Stimulated activated CD4-positive, alpha-beta T cell treated with anti-CD3 and anti-CD28 coated beads, TNF-alpha, amount 100 ng/mL, for 24 hours (primary cell): Measurements from ENCODE around the gene ZER1.
A peak's percentile ranks its signal among the peaks of the same experiment; 100 is the strongest.
"Not testable (repeated sequence)": the region's sequence is repeated elsewhere in the genome, so short reads cannot be mapped to it uniquely, and the experiment has no call there.

Experiments
- DNase-seq, 3 experiments: peaks; one replicate each; pipeline ENCODE4 v3.0.0-alpha.2; 2020; ENCODE audit warnings: low read depth in 3 of 3

Gene ZER1

DNA sequence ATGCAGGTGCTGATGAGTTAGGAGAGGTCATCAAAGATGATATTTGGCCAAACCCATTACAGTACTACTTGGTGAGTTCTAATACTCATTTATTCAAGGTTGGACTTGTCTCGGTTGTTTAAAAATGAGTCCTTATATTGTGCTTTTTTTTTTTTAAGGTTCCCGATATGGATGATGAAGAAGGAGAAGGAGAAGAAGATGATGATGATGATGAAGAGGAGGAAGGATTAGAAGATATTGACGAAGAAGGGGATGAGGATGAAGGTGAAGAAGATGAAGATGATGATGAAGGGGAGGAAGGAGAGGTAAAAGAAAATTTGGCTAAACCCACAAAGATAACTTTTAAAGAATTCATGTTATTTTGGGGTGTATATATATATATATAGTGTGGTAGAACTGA, 78.0 kb downstream of the ZER1 start:
- DNase-seq: not testable (repeated sequence)

DNA sequence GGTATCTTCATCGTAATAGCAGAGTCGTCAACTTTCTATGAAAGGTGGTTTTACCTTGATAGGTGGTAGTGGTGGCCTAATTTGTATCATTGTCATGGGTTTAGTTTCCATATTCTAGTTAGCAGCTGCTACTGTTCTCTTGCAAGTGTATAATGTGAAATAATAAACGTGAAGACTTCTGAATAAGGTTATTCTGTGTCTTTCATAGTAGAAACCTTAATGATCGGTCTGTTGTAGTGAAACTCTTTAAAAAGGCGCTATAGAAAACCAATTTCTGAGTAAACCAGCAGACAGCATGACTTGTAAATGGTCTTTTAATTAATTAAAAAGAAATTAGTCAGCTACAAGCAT, 81.1 kb downstream of the ZER1 start:
- no peak for DNase-seq

DNA sequence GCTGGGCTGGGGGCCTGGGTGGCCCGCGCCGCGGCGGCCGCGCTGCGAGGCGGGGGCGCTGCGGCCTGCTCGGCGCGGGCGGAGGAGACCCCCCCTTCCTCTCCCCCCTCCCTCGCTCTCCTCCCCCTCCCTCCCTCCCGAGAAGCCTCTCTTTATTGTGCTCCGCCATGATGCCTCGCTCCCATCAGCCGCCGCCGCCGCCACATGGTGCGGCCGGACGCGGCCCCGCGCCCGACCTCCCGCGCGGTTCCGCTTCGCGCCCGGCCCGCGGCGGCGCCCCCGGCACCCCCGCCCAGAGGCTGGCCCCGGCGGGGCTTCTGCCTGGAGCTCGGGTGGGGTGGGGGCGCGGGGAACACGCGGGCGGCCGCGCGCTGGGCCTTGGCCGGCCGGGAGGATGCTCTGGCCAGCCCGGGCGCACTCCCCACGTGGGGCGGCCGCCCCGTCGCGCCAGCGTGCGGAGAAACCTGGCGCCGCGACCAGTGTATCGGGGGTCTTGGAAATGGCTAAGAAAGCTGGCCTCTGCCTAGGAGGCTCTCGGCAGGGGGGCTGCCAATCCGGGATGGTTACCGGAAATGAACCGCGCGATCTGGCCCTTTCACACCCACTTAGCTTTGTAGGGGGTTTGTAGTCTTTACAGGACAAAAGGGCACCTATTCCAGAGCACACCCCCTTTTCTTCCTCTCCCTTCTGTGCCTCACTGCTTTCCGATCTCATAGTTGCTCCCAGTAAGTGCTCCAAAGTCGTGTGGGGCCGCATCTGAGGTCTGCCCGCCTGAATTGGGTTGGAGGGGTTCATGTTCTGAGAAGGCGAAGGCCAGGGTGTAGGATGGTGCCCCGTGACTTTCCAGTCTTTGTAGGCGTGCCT, 81.7 kb downstream of the ZER1 start:
- peak in 2 of 3 experiments; percentile 21 to 39 for DNase-seq

DNA sequence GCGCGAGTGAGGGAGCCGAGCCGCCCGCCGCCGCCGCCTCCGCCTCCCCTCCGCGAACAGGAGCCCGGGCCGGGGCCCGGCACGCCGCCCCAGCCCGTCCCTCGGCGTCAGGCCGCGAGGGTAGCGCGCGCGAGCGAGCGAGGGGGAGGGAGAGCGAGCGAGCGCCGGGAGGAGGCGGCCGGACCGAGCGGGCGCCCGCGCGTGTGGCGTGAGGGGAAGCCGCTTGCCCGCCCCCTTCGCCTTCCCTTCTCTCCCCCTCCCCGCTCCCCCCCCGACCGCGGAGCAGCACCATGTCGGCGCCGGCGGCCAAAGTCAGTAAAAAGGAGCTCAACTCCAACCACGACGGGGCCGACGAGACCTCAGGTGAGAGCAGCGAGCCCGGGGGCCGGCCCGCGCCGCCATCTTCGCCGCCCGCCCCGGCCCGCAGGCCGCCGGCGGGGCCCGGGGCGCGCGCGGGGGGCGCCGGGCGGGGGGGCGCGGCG, 82.4 kb downstream of the ZER1 start:
- peak in 2 of 3 experiments; percentile 25 to 45 for DNase-seq

DNA sequence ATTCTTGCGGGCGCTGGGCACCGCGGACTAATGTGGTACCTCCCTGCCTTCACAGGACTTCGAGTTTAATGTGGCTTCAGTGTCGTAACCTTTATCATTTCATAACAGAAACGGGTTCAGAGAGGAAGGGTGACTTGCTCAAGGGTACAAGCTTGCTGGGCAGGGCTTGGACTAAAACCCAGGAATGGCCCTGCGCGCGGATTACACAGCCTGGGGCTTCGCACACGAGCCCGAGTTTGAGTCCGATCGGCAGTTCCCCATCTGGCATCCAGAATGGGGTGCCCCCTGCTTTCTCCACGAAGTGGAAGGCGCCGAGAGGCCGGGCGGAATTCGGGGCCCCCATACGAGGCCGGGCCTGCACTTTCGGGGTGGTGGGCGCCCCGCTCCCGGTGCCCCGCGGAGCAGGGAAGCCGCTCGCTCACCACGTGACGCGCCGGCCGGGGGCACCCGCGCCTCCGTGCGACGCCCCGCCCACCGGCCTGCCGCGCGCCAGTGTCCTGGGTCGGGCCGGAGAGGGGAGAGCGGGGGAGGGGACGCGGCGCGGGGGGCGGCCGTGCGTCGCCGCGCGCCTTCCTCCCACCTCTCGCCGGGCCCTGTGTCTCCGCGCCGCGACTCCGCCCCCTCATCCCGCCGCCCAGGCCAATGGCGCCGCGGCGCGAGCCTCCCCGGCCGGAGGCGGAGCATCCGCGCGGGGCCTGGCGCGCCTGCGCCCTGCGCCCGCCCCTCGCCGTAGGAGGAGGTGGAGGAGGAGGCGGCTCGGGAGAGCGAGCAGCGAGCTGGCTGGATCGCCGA, 83.0 kb downstream of the ZER1 start, which contains the start of gene SET:
SET (plus strand) TSS at position 722 of the 792 bp plus-strand sequence. CDS start 361 bp downstream, outside the sequence.
- peak; percentile 84 to 95 (median 88) for DNase-seq

DNA sequence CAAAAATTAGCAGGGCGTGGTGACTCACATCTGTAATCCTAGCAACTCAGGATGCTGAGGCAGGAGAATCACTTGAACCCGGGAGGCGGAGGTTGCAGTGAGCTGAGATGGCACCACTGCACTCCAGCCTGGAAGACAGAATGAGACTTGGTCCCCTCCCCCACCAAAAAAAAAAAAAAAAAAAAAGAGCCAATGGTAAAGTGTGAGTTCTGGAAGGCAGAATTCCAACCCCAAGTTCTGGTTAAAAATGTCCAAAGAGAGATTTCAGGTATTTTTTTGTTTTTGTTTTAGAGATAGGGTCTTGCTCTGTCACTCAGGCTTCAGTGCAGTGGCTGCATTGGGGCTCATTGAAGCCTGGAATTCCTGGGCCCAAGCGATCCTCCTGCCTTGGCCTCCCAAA, 84.3 kb downstream of the ZER1 start:
- DNase-seq: no peak

DNA sequence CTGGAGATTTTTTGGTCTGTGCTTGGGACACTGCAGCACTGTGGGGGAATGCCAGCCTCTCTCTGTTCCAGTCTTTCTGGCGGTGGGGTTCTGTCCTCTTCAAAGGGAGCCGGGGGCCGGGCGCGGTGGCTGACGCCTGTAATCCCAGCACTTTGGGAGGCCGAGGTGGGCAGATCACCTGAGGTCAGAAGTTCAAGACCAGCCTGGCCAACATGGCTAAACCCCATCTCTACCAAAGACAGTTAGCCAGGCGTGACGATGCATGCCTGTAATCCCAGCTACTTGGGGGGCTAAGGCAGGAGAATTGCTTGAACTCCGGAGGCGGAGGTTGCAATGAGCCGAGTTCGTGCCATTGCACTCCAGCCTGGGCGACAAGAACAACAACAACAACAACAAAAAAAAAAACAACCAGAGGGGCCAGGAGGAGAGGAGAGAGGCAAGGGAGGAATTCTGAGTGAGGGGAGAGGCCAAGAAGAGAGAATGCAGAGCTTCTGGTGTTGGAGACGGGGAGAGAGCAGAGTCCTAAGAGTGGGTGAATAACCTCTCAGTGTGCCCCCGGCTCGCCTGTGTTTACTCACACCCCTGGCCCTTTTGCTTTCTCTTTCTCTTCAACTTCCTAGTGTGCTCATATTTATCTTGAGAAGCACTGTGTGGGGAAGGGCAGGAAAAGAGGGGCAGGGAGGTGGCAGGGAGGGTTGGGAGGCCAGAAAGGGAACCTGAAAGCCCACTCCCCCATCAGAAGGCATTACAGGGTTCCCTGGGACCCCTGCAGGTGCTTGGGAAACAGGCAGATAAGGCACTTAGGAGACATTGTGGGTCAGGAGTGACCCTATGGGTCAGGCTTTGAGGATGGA, 85.9 kb downstream of the ZER1 start:
- peak in 2 of 3 experiments; percentile 20 to 29 for DNase-seq

DNA sequence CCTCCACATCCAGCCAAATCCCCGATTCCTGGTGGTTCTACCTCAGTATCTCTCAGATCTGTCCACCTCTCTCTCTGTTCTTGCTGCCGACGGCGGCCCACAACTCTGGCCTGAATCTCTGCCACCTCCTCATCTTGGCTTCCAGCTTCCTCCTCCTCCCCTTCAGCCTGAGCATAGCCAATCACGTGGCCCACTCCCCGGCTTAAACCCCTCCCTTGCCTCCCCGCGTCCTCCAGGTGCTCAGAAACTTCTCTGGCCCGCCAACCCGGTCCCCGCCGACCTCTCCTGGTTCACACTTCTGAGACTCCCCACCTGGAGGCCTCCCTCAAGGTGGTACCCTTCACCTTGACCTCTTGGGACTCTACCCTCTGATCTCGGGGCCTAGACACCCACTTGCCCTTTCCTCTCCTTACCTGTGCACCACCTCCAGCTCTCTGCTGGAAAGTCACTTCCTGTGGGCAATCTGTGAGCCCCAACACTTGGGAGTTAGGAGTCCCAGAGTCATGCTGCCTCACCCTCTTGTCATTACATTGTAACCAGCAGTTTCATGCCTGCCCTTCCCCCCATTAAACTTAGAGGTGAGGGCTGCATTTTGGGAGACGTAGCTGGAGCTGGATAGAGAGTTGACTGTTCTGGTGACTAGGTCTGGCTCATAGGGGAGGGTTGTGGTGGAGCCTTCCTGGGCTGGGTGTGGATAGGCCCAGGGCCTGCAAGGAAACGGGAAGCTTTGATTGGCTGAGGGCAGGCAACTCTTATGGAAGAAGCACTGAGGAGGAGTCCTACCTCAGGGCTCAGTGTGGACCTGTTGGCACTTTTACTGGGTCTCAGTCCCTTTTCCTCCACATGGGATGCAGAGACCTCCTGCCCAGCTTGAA, 87.2 kb downstream of the ZER1 start:
- peak in 2 of 3 experiments; percentile 52 to 77 for DNase-seq

DNA sequence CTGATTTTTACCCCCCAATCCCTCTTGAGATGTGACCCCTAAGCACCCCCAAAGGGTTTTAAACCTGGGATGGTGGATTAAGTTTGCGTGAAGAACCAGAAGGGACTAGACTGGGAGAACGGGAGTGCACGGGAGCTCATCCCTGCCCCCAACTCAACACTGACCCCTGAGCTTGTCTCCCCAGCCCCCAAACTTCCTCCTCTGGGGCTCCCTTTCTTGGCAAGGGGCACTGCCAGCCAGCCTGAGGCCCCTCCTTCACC, 87.7 kb downstream of the ZER1 start:
- no peak for DNase-seq

DNA sequence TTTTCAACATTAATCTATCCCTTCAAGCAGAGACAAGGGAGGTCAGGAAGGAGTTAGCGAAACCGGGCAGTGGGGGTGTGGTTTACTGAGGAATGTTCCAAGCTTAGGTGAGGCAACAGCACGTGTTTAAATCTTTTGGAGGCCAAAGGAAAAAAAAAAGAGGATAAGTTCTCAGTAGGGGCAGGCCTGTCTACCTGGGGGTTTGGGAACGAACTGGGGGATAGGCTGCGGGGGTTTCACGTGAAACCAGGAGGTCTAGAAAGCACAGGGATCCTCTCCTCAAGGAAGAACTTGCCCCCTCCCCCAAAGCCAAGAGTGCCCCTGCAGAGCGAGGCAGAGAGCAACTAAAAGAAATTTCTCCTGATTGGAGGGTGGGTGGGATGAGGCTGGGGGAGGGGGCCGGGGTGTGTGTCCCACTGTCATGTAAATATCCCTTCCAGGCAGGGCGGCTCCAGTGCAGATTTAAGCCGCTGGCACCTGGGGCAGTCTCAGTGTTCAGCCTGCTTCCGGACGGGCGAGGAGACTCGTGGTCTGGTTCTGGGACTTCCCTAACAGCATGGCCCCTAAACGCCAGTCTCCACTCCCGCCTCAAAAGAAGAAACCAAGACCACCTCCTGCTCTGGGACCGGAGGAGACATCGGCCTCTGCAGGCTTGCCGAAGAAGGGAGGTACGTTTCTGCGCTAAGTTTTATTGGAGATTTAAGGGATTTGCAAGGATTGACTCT, 88.2 kb downstream of the ZER1 start:
- DNase-seq: peak in 1 of 3 experiments; percentile 36
